SK-N-SH treated with all-trans-retinoic acid at 6 μM for 48 hours (cell line): Measurements from ENCODE around the gene HLA-DRA.

ENCODE experiments used
- ATAC-seq: fragments of 200-7000 bp; cut with Tn5 transposase; 3 replicates; pipeline ENCODE4 v1.9.1; 2020; ENCODE audit warnings: mild to moderate bottlenecking, moderate library complexity
- ARNTL ChIP-seq: fragments of 450-650 bp; formaldehyde crosslinking; IDR thresholded peaks from 2 replicates; pipeline ENCODE4 v1.5.0; 2020; ENCODE audit warnings: low read depth, mild to moderate bottlenecking, moderate library complexity, borderline replicate concordance
- BACH2 ChIP-seq: fragments of 250-450 bp; sonication (Bioruptor Pico); IDR thresholded peaks from 2 replicates; pipeline ENCODE4 v1.9.0; 2021; ENCODE audit warnings: mild to moderate bottlenecking, borderline replicate concordance
- CSDC2 ChIP-seq: fragments of 250-450 bp; sonication (Bioruptor Pico); IDR thresholded peaks from 2 replicates; pipeline ENCODE4 v1.5.0; 2020; ENCODE audit warnings: mild to moderate bottlenecking, moderate library complexity
- ESRRG ChIP-seq: fragments of 250-450 bp; sonication (Bioruptor Pico); IDR thresholded peaks from 2 replicates; pipeline ENCODE4 v1.6.1; 2021; ENCODE audit warnings: mild to moderate bottlenecking
- GLIS3 ChIP-seq: fragments of 250-450 bp; sonication (Bioruptor Pico); IDR thresholded peaks from 2 replicates; pipeline ENCODE4 v1.5.0; 2020; ENCODE audit warnings: mild to moderate bottlenecking, moderate library complexity
- ISL1 ChIP-seq: fragments of 250-450 bp; sonication (Bioruptor Pico); IDR thresholded peaks from 2 replicates; pipeline ENCODE4 v2.1.2; 2022; ENCODE audit warnings: mild to moderate bottlenecking, moderate library complexity
- OSR1 ChIP-seq: fragments of 250-450 bp; sonication (Bioruptor Pico); IDR thresholded peaks from 2 replicates; pipeline ENCODE4 v1.8.0; 2022; ENCODE audit warnings: moderate library complexity, mild to moderate bottlenecking, inconsistent platforms
- PPARA ChIP-seq: fragments of 250-450 bp; sonication (Bioruptor Pico); IDR thresholded peaks from 2 replicates; pipeline ENCODE4 v1.5.0; 2020; ENCODE audit warnings: mild to moderate bottlenecking, borderline replicate concordance
- RARB ChIP-seq: fragments of 250-450 bp; sonication (Bioruptor Pico); IDR thresholded peaks from 2 replicates; pipeline ENCODE4 v1.8.0; 2021; ENCODE audit warnings: mild to moderate bottlenecking, moderate library complexity
- TCF4 ChIP-seq: fragments of 250-450 bp; sonication (Bioruptor Pico); IDR thresholded peaks from 2 replicates; pipeline ENCODE4 v1.8.0; 2021; ENCODE audit warnings: mild to moderate bottlenecking, moderate library complexity, borderline replicate concordance
- TOX ChIP-seq: fragments of 250-450 bp; sonication (Bioruptor Pico); IDR thresholded peaks from 2 replicates; pipeline ENCODE4 v1.8.0; 2021; ENCODE audit warnings: mild to moderate bottlenecking, moderate library complexity, borderline replicate concordance
- ZC3H10 ChIP-seq: fragments of 250-450 bp; sonication (Bioruptor Pico); IDR thresholded peaks from 2 replicates; pipeline ENCODE4 v1.5.1; 2021; ENCODE audit warnings: mild to moderate bottlenecking, moderate library complexity
- ZFP3 ChIP-seq: fragments of 250-450 bp; sonication (Bioruptor Pico); IDR thresholded peaks from 2 replicates; pipeline ENCODE4 v1.5.0; 2020; ENCODE audit warnings: mild to moderate bottlenecking, moderate library complexity
- ZFP30 ChIP-seq: fragments of 450-650 bp; formaldehyde crosslinking; IDR thresholded peaks from 2 replicates; pipeline ENCODE4 v1.5.0; 2022; ENCODE audit warnings: mild to moderate bottlenecking, moderate library complexity
- ZNF565 ChIP-seq: fragments of 450-650 bp; formaldehyde crosslinking; conservative IDR thresholded peaks from 2 replicates; pipeline ENCODE4 v1.5.0; 2020; ENCODE audit warnings: low read depth, mild to moderate bottlenecking, moderate library complexity
- ZNF8 ChIP-seq: fragments of 450-650 bp; formaldehyde crosslinking; IDR thresholded peaks from 2 replicates; pipeline ENCODE4 v1.5.0; 2020; ENCODE audit warnings: mild to moderate bottlenecking, moderate library complexity
- TF ChIP-seq, protein P1 (sequence below): fragments of 250-450 bp; sonication (Bioruptor Pico); IDR thresholded peaks from 2 replicates; pipeline ENCODE4 v1.5.1; 2021; ENCODE audit warnings: mild to moderate bottlenecking, moderate library complexity
- TF ChIP-seq, protein P2 (sequence below): fragments of 250-450 bp; sonication (Bioruptor Pico); IDR thresholded peaks from 2 replicates; pipeline ENCODE4 v1.8.0; 2020; ENCODE audit warnings: mild to moderate bottlenecking, moderate library complexity, borderline replicate concordance
- TF ChIP-seq, protein P3 (sequence below): fragments of 250-450 bp; sonication (Bioruptor Pico); IDR thresholded peaks from 2 replicates; pipeline ENCODE4 v1.8.0; 2021; ENCODE audit warnings: low read depth, mild to moderate bottlenecking, moderate library complexity, borderline replicate concordance
- TF ChIP-seq, protein P4 (sequence below): fragments of 250-450 bp; sonication (Bioruptor Pico); IDR thresholded peaks from 2 replicates; pipeline ENCODE4 v1.5.1; 2020; ENCODE audit warnings: low read depth, mild to moderate bottlenecking, moderate library complexity

HLA-DRA gene

DNA sequence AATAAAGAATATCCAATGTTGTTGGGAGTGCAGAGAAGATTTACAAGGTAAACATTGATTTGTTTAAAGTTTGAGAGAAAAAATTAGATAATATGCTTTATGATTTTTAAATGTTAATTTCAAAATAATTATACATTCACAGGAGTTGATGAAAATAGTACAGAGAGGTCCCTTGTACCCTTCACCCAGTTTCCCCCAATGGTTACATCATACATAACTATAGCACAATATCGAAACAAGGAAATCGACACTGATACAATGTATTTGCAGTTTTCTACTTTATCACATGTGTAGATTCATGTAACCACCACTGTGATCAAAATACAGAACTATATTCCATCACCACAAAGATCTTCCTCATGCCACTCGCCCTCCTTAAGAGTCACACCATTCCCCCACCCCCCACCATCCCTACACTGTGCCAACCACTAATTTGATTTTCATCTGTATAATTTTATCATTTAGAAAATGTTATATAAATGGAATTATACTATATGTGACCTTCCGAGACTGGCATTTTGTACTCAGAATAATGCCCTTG, 11.7 kb upstream of the HLA-DRA start (continued):
- TF ChIP-seq, protein P1, sequence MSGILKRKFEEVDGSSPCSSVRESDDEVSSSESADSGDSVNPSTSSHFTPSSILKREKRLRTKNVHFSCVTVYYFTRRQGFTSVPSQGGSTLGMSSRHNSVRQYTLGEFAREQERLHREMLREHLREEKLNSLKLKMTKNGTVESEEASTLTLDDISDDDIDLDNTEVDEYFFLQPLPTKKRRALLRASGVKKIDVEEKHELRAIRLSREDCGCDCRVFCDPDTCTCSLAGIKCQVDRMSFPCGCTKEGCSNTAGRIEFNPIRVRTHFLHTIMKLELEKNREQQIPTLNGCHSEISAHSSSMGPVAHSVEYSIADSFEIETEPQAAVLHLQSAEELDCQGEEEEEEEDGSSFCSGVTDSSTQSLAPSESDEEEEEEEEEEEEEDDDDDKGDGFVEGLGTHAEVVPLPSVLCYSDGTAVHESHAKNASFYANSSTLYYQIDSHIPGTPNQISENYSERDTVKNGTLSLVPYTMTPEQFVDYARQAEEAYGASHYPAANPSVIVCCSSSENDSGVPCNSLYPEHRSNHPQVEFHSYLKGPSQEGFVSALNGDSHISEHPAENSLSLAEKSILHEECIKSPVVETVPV (CRISPR knock-in tag) = no peak
- TF ChIP-seq, protein P2, sequence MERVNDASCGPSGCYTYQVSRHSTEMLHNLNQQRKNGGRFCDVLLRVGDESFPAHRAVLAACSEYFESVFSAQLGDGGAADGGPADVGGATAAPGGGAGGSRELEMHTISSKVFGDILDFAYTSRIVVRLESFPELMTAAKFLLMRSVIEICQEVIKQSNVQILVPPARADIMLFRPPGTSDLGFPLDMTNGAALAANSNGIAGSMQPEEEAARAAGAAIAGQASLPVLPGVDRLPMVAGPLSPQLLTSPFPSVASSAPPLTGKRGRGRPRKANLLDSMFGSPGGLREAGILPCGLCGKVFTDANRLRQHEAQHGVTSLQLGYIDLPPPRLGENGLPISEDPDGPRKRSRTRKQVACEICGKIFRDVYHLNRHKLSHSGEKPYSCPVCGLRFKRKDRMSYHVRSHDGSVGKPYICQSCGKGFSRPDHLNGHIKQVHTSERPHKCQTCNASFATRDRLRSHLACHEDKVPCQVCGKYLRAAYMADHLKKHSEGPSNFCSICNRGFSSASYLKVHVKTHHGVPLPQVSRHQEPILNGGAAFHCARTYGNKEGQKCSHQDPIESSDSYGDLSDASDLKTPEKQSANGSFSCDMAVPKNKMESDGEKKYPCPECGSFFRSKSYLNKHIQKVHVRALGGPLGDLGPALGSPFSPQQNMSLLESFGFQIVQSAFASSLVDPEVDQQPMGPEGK (CRISPR knock-in tag) = no peak
- TF ChIP-seq ARNTL (CRISPR knock-in tag) (no peak), ISL1 (CRISPR knock-in tag) (no peak), ZNF8 (CRISPR knock-in tag) (no peak), ZNF565 (CRISPR knock-in tag) (no peak), RARB (CRISPR knock-in tag) (no peak)
- TF ChIP-seq, protein P3, sequence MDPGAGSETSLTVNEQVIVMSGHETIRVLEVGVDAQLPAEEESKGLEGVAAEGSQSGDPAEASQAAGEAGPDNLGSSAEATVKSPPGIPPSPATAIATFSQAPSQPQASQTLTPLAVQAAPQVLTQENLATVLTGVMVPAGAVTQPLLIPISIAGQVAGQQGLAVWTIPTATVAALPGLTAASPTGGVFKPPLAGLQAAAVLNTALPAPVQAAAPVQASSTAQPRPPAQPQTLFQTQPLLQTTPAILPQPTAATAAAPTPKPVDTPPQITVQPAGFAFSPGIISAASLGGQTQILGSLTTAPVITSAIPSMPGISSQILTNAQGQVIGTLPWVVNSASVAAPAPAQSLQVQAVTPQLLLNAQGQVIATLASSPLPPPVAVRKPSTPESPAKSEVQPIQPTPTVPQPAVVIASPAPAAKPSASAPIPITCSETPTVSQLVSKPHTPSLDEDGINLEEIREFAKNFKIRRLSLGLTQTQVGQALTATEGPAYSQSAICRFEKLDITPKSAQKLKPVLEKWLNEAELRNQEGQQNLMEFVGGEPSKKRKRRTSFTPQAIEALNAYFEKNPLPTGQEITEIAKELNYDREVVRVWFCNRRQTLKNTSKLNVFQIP (CRISPR knock-in tag) = no peak

DNA sequence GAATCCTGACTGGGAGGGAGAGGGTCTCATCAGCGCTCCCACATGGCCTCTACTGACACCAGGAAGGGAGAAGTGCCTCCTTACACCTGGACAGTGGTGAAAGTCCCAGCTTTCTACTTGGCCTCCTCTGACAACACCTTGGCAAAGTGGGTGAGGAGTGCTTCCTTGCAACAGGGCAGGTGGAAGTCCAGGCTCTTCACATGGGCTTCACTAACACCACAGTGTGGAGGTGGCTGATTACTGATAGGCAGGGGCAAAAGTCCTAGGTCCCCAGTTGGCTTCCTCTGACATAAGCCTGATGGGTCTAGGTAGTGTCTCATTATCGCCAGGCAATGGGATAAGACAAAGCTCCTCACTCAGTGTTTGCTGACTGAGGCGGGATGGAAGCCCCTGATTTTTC, 9.5 kb upstream of the HLA-DRA start:
- ATAC-seq = no peak
- TF ChIP-seq ZNF565 (CRISPR knock-in tag) (no peak), RARB (CRISPR knock-in tag) (no peak), TOX (CRISPR knock-in tag) (no peak), ARNTL (CRISPR knock-in tag) (no peak), PPARA (CRISPR knock-in tag) (no peak), TCF4 (CRISPR knock-in tag) (no peak), BACH2 (CRISPR knock-in tag) (no peak), OSR1 (CRISPR knock-in tag) (no peak), ZFP3 (CRISPR knock-in tag) (no peak), ZNF8 (CRISPR knock-in tag) (no peak), ZFP30 (CRISPR knock-in tag) (no peak), ESRRG (CRISPR knock-in tag) (no peak), GLIS3 (no peak), ISL1 (CRISPR knock-in tag) (no peak), CSDC2 (CRISPR knock-in tag) (no peak), ZC3H10 (CRISPR knock-in tag) (no peak)
- TF ChIP-seq, protein P2 (CRISPR knock-in tag) = no peak
- TF ChIP-seq, protein P4, sequence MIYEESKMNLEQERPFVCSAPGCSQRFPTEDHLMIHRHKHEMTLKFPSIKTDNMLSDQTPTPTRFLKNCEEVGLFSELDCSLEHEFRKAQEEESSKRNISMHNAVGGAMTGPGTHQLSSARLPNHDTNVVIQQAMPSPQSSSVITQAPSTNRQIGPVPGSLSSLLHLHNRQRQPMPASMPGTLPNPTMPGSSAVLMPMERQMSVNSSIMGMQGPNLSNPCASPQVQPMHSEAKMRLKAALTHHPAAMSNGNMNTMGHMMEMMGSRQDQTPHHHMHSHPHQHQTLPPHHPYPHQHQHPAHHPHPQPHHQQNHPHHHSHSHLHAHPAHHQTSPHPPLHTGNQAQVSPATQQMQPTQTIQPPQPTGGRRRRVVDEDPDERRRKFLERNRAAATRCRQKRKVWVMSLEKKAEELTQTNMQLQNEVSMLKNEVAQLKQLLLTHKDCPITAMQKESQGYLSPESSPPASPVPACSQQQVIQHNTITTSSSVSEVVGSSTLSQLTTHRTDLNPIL (CRISPR knock-in tag) = no peak

DNA sequence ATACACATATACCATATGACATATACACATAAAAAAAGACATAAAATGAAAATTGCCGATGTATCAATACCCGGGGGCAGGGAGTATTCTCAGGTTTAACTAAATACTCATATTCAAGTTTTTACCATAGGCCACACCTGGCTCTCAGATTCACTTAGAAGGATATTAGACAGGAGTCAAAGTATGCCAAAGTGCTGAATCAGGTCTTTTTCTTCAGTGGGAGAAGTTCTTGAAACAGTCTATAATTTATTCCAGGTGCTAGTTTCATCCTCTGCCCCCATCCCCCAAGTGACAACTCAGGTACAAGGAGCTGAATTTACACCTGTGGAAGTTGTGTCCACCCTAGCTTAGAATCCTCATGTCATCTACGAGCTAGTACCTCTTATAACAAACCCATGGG, 8.5 kb upstream of the HLA-DRA start:
- TF ChIP-seq TCF4 (CRISPR knock-in tag) (no peak), ZC3H10 (CRISPR knock-in tag) (no peak), ISL1 (CRISPR knock-in tag) (no peak)
- TF ChIP-seq, protein P4 (CRISPR knock-in tag) = no peak
- no peak for ATAC-seq
